Measurements from ENCODE around the gene FCER1G.
A peak's percentile ranks its signal among the peaks of the same experiment; 100 is the strongest.

FCER1G gene

GRCh38 chr1:161265305-161265704 is 50.2 kb downstream of the FCER1G start:
- DNase-seq (ENCODE audit: low read depth in 1 of 2, low spot score in 1 of 2), result no peak
- H3K4me3 ChIP-seq (replicated peaks; ENCODE audit: insufficient read depth, low read length), result no peak overlapping the region
- peaks cover 12% of the 10 kb centered on the region for H3K27me3 ChIP-seq (ENCODE audit: insufficient read depth, poor library complexity, severe bottlenecking)
- no peak overlapping the region for H3K27ac ChIP-seq (replicated peaks)
- TF ChIP-seq POLR2AphosphoS5 (IDR thresholded peaks at IDR 0.05; ENCODE audit: low read depth), result no peak
- no peak for TF ChIP-seq REST (IDR thresholded peaks at IDR 0.05; ENCODE audit: insufficient replicate concordance, low read depth)
- no peak for TF ChIP-seq CTCF (IDR thresholded peaks at IDR 0.05; ENCODE audit: insufficient read depth, low read length)
- no peak for TF ChIP-seq GABPA (IDR thresholded peaks at IDR 0.05; ENCODE audit: low read depth)
- TF ChIP-seq SPI1 (IDR thresholded peaks at IDR 0.05; ENCODE audit: borderline replicate concordance, low read depth), result no peak

GRCh38 chr1:161266202-161266601 is 51.1 kb downstream of the FCER1G start:
- Histone ChIP-seq H3K4me3 (replicated peaks; ENCODE audit: insufficient read depth, low read length) (no peak overlapping the region), H3K27ac (replicated peaks) (no peak overlapping the region), H3K27me3 (ENCODE audit: insufficient read depth, poor library complexity, severe bottlenecking) (peaks cover 4% of the 10 kb centered on the region)
- TF ChIP-seq CTCF (IDR thresholded peaks at IDR 0.05; ENCODE audit: insufficient read depth, low read length), result no peak
- DNase-seq (ENCODE audit: low read depth in 1 of 2, low spot score in 1 of 2), result no peak

- TF ChIP-seq SPI1 (IDR thresholded peaks at IDR 0.05; ENCODE audit: borderline replicate concordance, low read depth) (no peak), POLR2AphosphoS5 (IDR thresholded peaks at IDR 0.05; ENCODE audit: low read depth) (no peak), CTCF (IDR thresholded peaks at IDR 0.05; ENCODE audit: insufficient read depth, low read length) (no peak), REST (IDR thresholded peaks at IDR 0.05; ENCODE audit: insufficient replicate concordance, low read depth) (no peak), GABPA (IDR thresholded peaks at IDR 0.05; ENCODE audit: low read depth) (no peak)
- Histone ChIP-seq H3K27ac (replicated peaks) (no peak overlapping the region), H3K27me3 (ENCODE audit: insufficient read depth, poor library complexity, severe bottlenecking) (peaks cover 2% of the 10 kb centered on the region), H3K4me3 (replicated peaks; ENCODE audit: insufficient read depth, low read length) (no peak overlapping the region)
- no peak for DNase-seq (ENCODE audit: low read depth in 1 of 2, low spot score in 1 of 2)
These were observed 51.7 kb downstream of the FCER1G start for GRCh38 chr1:161266836-161267235.

GRCh38 chr1:161267321-161267720 is 52.2 kb downstream of the FCER1G start:
- H3K4me3 ChIP-seq (replicated peaks; ENCODE audit: insufficient read depth, low read length), result no peak overlapping the region
- peak in 1 of 2 experiments; percentile 71 for DNase-seq (ENCODE audit: low read depth in 1 of 2, low spot score in 1 of 2)
- TF ChIP-seq SPI1 (IDR thresholded peaks at IDR 0.05; ENCODE audit: borderline replicate concordance, low read depth) (no peak), REST (IDR thresholded peaks at IDR 0.05; ENCODE audit: insufficient replicate concordance, low read depth) (no peak), CTCF (IDR thresholded peaks at IDR 0.05; ENCODE audit: insufficient read depth, low read length) (no peak), GABPA (IDR thresholded peaks at IDR 0.05; ENCODE audit: low read depth) (no peak), POLR2AphosphoS5 (IDR thresholded peaks at IDR 0.05; ENCODE audit: low read depth) (no peak)

More at GRCh38 chr1:161267321-161267720, 52.2 kb downstream of the FCER1G start:
- Histone ChIP-seq H3K27me3 (ENCODE audit: insufficient read depth, poor library complexity, severe bottlenecking) (no peaks in the 10 kb centered on the region), H3K27ac (replicated peaks) (no peak overlapping the region)
